Omental fat pad (tissue), 4 donors: Measurements from ENCODE around the gene ANKS1B. TPM values are rescaled to one million over a fixed set of nuclear protein-coding genes. Genes with fewer than 3 reads are reported as not detected.

Experiments used
- ATAC-seq: fragments of 150-250 bp; one replicate; pipeline ENCODE4 v1.9.1; 2016; ENCODE audit warnings: mild to moderate bottlenecking, moderate library complexity; ENCODE audit not compliant: low FRiP score
- DNase-seq: peaks from one replicate; pipeline ENCODE4 v3.0.0-alpha.2; 2019; ENCODE audit warnings: low spot score
- CTCF ChIP-seq, 3 donors: fragments of 450-650 bp; IDR thresholded peaks; one replicate each; pipeline ENCODE4 v1.5.1; 2016 to 2017; ENCODE audit warnings: antibody characterized with exemption in 3 of 3, mild to moderate bottlenecking in 3 of 3, moderate library complexity in 2 of 3
- total RNA-seq, 4 donors: library from RNA; depleted of rRNA; stranded (reverse); fragments of >200 nt; gene quantifications; one replicate each; pipeline ENCODE4 v1.1.0, GENCODE V29; 2016

ANKS1B gene
- total RNA-seq, 4 donors from 2014 or later, result 5.5 to 26.4 (median 7.6) TPM

GRCh38 chr12:99146185-99146584, 838.6 kb downstream of the ANKS1B start:
- no peak for DNase-seq
- no peak for ATAC-seq
- no peak for TF ChIP-seq CTCF (IDR thresholded peaks at IDR 0.05)

DNA sequence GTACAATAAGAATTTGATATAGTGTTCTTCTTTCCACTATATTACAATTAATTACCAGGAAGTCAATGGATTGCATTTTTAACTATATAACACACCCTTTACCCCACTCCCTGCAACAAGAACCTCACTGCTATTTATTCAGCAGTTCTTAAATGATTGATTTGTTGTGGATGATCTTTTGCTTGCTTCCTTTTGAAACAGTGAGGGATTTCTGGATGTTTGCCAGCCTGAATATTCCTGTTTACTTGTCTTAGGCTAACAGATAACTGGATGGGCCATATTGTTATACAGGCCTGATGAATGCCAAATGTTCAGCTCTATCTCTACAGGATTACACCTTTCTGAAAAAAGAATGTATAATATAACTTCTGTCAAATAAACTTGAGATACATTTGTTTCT, 842.1 kb downstream of the ANKS1B start:
- DNase-seq (no peak), ATAC-seq (no peak)
- TF ChIP-seq CTCF (IDR thresholded peaks at IDR 0.05), result no peak

DNA sequence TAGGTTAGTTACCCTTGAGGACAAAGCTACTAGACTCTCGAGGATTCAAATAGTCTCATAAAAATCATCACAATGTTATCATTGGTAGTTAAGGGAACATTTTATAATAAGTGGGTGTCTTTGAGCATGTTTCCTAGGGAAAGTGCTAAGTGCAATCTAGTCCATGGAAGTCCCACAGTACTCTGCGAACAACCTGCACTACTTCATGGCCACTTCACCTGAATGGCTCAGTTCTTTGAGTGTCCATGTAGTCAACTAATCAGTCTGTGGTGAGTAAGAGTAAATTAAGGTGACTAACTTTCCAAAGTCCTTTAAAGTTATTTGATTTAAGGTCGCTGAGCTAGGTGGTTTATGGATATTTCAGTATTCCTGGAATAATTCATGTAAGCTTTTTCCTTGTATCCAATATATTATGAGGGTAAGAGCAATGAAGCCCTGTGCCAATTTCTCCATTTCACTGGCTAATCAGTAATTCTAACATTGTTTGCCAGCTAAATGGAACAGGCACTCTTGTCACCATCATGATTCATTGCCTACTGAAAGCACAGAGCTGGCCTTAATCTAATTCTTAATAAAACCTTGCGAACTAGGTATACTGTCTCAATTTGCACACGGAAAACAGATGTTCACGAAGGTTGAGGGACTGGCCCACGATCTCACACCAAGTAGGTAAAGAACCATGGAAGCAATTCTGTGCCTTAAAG, 844.6 kb downstream of the ANKS1B start:
- ATAC-seq (no peak), DNase-seq (no peak)
- TF ChIP-seq CTCF (IDR thresholded peaks at IDR 0.05), result no peak

- no peak for TF ChIP-seq CTCF (IDR thresholded peaks at IDR 0.05)
- ATAC-seq, result no peak
- DNase-seq, result no peak
Measured at GRCh38 chr12:99138393-99138792, 846.3 kb downstream of the ANKS1B start.

GRCh38 chr12:99137124-99137855, 847.4 kb downstream of the ANKS1B start:
- no peak for TF ChIP-seq CTCF (IDR thresholded peaks at IDR 0.05)
- ATAC-seq, result no peak
- no peak for DNase-seq

DNA sequence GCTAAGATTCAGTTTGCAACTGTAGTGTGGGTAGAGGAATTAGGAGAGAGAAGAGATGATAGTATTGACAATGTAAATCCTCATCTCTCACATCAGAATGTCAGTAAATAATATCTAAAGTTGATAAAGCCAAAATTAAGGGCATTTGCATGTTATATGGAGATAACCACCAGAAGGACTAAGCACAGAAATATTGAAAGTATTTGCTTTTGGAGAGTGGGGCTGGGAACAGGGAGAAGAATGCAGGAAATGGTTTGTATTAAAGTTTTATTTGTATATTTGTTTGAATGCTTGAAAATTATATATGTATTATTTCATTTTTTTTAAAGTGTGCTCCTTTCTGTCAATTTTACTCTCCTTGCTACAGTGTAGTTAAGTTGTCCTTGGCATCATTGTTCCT, 848.2 kb downstream of the ANKS1B start:
- no peak for ATAC-seq
- no peak for DNase-seq
- TF ChIP-seq CTCF (IDR thresholded peaks at IDR 0.05), result no peak

DNA sequence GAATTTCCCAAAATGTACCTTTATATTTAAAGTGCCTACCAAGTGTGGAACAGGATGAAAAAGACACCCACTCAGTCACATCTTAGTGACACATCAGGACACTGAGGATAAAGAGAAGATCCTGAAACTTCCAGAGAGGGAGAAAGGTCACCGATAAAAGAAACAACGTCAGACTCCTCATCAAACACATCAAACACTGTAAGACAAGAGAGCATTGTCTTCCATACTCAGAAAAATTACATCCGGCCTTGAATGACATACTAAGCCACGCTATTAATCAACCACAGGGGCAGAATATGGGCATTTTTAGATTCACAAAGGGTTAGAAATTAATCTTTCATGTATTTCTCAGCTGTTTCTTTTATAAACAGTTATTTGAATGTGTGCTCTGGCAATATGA, 849.4 kb downstream of the ANKS1B start:
- TF ChIP-seq CTCF (IDR thresholded peaks at IDR 0.05), result no peak
- ATAC-seq, result no peak
- DNase-seq, result no peak
